ENCODE measurements around the gene PGM2L1.
A peak's percentile ranks its signal among the peaks of the same experiment; 100 is the strongest.
"Not testable (repeated sequence)": the region's sequence is repeated elsewhere in the genome, so short reads cannot be mapped to it uniquely, and the experiment has no call there.

PGM2L1 gene

DNA sequence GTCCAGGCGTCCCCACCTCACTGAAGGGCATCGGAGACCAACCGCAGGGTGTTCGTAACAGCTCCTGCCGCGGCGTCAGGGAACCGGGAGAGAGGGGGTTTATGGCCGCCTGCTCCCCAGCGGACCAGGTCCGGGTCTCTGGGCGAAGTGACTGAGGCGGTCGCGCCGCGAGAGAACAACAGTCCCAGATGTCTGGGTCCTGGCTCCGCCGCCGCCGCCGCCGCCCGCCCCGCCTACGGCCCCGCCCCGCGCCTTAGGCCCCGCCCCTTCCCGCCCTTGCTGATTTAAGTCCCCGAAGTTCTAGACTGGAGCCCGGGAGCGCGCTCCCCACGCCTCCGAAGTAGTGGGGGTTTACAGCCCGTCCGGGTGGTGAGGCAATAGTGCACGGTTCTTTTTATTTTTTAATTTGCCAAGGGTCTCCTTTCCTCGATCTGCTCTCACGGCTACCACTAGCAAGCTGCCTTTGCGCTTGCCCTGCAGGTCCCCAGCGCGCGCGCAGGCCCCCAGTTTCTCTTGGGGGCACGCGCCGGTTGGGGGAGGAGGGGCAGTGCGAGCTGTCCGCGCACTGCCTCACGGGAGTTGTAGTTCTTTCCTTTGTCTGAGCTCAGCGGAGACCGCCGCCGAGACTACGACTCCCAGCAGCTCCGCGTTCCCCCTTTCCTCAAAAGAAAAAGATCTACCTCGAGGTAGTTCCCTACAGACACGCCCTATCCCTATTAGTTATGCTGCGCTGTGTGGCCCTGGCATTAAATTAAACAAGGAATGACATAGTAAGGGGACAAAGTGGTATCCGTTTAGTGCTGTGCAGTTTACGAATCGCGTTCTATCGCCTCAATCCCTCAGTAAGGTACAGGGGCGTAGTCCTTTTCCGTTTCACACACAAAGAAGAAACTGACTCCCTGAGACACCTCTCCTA, at the start of gene PGM2L1:
Gene PGM2L1 (minus strand): TSS at position 190 of the 916 bp plus-strand sequence. CDS start 272 bp downstream, outside the sequence.
- peak; percentile 96 for DNase-seq

DNA sequence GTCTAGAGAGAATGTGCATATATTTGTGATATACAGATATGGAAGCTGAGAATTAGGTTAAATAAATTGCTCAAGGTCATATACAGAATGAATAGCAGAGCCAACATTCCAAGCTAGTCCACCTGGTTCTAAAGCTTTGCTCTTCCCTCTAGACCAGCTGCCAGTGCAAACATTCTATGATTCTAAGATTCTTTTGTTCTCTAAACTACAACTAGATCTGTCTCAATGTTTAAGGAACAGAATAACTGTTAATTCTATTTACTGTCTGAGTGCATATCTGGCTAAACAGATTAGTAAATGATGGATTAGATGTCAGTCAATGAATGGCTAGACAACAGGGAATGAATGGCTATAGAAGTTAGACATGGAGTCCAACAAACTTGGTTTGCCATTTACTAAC, 49.5 kb upstream of the PGM2L1 start:
- DNase-seq: no peak

DNA sequence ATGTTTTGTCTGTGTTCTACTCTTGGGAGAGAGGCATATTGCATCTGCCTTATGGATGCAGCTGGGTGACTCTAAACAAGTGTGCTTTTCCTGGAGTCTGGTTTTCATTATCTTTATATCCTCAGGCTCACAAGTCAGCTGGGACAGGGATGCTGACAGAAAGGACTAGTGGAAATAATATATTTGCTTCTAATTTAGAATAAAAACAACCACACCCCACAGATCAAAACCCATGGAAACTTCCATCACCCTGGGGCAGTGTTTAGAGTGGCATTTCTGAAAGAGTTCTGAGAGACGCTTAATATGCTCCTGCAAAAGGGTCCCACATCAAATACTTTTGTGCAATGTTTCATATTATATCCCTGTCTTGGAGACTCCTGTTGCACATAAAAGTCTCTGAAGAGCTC, 48.3 kb upstream of the PGM2L1 start:
- DNase-seq: no peak

DNA sequence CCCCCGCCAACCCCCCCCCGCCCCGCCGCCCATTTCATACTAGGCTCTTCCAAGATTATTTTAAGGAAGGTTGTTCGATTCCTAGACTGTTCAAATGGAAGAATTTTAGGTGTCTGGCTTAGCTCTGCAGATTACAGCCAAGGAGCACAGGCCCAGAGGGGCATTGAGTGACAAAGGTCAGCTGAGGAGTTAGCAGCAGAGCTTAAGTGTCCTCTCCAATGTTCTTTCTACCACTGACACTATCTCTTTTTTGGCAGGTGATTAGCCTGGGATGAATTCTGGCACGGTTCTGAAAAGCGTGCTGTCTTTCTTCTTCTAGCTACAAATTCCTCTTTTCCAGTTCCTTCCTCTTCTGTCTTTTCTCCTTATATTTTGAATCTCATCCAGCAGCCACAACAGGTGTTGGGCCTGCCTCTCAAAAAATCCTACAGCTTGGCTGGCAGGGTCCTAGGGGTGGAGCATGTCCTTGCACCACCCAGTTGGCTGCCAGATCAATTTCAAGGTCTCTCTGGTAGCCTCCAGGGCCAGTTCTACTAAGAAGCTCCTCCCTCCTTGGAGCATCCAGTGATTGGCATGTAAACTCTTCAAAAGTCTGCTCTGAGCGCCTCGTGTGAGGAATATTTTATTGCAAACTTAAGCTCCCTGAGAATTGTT, 46.1 kb upstream of the PGM2L1 start:
- DNase-seq: no peak

DNA sequence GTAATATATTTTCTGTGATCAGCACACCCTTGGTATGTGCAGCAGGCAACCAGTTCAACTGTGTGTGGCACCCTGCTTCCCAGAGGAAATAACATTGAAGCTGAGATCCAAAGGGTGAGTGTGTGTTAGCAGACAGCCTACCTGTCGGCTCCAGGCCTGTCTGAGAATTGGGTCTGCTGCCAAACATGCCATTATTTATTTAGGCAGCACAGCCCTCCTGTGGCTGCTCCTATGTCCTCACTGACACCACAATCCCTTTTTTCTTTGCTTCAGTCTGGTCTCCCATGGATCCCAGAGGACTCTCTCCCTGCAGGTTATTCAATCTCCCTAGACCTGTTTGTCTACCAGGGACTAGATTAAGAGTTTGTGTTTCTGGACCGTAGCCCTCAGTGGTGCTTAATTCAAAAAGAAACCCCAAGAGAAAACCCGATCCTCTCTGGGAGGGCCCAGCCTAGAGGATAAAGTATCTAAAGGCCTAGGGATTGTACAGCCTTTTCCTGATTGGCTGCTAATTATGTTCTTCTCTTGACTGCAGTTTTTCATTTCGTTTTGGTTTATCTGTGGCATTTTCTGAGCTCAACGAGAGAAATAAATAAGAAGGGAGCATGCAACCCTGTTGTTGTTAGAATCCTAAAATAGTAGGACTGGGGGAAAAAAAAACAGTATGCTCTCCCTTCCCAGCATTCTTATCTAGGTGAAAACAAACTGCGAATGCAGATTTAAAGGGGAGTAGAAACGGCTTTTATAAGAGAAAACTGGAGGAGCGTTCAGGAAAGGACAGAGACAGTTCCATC, 45.0 kb upstream of the PGM2L1 start:
- peak; percentile 47 for DNase-seq

DNA sequence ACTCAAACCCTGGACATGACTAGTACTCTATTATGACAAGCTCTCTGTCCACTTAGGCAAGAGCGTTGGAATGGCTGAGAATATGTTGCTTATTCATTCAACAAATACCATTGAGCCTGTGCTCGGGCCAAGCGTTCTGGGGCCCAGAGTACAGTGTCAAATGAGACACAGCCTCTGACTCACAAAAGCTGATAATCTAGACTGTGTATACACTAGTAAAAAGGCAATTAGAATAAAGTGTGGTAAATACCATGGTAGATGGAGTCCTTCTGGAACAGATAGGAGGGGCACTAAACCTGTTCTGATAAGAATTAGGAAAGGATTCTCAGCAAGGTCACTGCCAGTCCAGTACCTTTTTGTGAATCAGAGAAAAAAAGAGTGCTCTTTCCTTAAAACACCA, 44.4 kb upstream of the PGM2L1 start:
- no peak for DNase-seq

DNA sequence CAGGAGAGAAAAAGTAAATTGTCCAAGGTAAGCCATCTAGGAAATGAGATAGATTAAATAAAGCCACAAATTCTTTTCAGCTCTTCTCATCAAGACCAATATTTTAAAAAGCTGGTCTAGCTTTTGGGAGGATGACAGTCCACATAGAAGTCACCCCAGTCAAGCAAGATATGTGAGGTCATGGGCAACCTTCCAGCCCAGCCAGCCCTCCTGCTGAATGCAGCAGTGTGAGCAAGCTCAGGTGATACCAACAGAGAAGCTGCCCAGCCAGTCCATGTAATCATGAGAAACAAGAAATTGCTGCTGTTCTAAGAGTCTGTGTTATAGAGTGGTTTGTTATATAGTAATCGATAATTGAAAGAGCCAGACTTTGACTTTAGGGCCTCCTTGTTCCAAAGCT, 40.4 kb upstream of the PGM2L1 start:
- DNase-seq: no peak

DNA sequence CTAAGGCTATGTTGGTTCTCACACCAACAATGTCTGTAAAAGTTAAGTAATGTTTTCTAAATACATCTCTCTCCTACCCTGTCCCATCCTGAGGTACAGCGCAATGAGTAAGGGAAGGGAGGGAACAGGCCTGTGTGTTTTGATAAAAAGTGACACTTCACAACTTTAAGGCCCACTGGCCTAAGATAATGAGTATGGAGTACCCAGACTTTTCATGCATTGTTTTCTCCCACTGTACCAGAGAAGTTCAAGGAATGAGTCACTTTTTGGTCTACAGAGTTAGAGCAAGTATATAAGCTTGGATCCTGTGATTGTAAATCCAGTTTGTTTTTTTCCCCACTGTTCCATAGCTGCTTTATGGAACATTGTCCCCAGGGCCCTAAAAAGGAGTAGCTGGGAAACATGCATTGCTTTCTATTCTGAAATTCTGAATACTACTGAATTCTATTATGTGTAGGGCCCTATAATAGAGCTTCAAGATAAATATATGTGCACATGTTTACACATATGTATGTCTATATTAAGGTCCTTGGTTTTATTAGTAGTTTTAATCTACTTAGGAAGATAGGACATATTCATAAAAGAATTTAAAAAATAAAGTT, 39.3 kb upstream of the PGM2L1 start:
- no peak for DNase-seq

DNA sequence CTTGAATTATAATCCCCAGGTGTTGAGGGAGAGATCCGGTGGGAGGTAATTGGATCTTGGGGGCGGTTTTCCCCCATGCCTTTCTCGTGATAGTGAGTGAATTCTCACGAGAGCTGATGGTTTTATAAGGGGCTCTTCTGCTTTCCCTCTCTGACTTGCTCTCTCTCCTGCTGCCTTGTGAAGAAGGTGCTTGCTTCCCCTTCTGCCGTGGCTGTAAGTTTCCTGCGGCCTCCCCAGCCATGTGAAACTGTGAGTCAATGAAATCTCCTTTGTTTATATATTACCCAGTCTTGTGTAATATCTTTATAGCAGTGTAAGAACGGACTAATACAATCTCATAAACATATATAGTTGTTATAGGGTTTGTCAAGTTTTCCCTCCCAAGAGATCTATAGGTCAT, 36.3 kb upstream of the PGM2L1 start:
- no peak for DNase-seq

DNA sequence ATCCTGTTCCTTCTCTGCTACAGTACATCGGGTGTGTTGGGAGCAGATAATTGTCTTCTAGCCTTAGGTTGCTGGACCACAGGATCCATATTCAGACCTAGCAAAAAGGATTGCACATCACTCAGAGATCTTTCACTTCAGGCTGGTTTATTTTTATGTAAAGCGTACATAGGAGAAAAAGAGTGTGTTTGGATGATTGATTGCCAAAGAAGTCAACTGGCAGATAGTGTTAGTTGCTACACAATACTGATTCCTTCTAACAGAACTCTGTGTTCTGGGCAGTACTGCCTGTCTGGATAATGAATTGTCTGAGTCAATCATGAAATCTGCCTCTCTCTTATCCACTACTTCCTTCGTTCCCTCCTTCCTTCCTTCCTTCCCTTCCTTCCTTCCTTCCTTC, 31.0 kb upstream of the PGM2L1 start:
- DNase-seq: no peak

DNA sequence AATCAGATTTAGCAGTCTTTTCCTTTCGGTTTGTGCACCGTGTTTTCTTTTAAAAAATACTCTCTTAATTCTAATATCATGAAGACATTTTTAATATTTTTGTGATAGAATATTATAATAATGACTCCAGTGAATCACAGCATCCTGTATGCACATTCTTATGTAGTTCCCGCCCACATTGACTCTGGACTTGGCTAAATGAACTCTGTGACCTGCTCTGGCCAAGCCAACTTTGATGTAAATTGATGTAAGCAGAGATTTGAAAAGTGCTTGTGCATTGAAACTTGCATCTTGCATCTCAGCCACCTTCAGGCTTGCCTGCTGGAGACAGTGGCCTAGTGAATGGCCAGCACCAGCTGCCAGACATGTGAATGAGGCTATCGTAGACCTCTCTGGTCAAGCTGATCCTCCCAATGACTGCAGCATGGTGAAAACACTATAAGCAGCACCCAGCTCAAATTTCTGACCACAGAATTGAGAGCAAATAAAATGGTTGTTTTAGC, 29.2 kb upstream of the PGM2L1 start:
- no peak for DNase-seq

DNA sequence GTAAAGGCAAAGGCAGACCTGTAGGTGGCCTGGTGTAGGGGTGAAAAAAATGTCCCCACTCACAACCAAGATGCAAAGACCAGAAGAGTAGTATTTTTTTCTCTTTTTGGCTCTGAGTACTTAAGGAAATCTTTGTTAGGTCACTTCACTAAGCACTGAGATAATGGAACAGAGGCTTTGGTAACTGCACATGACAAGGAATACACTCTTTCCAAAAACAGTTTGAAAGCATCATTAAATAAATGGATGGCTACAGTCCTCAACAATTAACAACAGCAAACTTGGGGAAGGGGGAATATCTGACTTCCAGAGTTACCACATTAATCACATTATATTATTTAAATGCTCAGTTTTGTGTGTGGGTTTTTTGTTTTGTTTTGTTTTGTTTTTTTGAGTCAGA, 26.9 kb upstream of the PGM2L1 start:
- no peak for DNase-seq

DNA sequence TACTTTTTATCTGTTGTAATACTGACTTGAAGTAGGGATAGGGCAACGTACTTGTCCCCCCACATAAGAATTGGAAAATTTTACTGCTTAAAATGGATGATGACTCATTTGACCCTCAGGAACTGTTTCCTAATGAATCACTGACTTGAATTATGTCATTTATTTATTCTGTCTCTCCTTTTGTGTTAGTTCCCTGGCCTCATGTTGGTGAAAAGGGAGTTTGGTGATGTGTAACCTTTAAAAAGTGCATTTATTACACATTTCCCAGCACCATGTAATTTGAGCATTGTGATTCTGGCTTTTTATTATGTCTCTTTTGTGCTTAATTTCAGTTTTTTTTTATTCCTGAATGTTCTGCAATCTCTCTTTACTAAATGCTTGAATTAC, 20.3 kb upstream of the PGM2L1 start:
- no peak for DNase-seq

DNA sequence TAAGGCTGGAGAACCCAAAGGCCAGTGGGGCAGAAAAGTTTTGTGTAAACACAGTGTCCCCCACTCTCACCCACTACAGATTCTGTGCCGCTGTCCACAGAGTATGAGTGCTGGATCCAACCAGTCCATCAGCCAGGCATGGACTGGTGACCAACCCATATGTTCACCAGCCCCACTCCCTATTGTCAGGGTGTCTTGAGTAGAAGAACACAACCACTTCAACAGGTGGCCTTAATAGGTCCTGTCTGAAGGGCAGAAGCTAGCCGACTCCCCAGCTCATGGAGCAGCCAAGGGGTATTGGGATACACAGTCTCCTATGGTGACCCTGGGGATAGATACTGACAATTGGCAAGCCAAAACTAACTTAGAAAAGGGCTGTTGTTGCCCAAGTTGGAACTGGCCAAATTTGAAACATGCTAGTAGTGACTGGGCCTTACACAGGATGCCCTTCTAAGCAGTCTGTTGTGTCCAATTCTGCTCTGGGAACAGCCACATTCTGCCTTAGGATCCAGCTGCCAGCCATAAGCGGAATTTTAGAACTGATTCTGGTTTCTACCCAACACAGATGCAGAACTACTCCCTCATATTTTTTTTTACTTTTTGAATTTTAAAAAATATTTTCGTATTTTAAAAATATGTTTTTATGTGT, 19.8 kb upstream of the PGM2L1 start:
- no peak for DNase-seq

DNA sequence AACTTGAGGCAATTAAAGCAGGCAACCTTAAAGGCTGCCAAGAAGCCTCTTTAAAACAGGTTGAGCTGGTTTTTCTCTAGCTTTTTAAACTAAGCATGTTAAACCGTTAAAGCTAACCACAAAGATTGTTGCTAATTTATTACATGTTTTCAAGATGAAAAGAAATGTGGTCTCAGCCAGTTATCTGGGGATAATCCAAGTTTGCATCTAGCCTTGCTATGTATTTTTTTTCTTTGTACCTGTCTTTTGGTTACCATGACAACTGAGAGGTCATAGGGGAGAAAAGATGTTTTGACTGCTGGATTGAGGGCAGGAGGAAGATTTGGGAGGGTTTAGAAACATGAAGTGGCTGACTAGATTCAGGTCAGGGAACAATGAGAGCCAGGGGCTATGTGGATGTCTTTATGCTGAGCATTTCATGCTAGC, 19.2 kb upstream of the PGM2L1 start:
- DNase-seq: no peak

DNA sequence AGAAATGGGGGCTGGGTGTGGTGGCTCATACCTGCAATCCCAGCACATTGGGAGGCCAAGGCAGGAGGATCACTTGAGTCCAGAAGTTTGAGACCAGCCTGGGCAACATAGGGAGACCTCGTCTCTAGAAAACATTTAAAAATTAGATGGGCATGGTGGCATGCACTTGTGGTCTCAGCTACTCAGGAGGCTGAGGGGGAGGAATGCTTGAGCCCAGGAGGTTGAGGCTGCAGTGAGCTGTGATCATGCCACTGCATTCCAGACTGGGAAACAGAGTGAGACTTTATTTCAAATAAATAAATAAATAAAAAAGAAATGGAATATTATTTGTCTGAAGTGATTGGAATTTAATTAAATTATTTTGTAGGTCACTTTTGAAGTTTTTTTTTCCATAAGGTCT, 18.7 kb upstream of the PGM2L1 start:
- not testable (repeated sequence) for DNase-seq

DNA sequence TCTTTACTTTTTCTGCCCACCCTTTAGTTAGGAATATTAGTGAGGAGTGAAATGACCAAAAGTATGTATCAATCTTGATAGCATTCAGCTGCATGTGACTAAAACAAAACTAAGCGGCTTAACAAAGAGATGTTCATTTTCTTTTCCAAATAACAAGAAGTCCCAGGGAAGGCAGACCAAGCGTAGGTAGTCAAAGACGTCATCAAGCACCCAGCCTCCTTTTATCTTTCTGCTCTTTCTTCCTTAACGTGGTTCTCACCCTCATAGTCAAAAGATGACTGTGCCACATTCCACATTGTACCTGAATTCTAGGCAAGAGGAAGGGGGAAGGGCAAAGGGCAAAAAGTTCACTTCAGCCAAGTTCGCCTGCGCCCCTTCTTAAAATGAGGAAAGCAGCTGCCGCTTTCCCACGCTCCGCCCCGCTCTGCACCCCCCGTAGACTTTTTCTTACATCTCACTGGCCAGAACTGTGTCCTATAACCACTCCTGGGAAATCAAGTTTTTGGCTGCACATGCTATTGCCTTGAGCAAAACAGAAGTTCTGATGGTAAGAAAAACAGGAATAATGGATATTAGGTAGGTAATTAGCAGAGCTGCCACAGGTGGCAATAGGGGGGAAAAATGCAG, 14.6 kb upstream of the PGM2L1 start:
- no peak for DNase-seq

DNA sequence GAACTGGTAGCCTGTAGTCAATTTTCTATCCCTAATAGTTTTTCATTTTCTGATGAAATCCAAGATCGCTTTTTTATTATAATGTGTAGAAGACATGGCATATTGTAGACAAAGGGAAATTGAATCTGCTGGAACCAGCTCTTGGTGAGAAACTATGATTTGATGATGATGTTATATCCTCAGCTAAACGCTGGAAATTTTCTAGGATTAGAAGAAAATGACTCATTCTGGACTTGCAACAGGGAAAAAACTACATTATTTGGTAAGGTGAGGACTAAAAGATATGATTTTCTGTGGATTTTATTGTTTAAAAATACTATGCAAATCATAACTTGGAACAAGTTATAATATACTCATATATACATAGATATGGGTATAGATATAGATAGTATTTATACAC, 14.1 kb upstream of the PGM2L1 start:
- no peak for DNase-seq

DNA sequence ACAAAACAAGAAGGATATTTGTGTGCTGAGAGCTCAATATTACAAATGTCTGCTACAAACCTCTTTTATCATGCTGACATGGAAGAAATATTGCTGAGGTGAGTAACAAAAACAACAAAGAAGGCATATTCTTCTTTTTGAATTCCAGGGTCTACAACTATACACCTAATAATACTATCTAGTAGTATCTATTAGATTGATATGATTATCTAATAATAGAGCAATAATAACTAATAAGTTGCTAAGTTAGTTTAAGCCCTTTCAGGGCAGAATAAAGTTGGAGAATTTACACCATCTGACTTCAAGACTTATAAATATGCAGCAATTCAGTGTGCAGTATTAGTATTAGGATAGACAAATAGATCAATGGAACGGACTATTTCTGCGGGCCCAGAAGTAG, 11.4 kb upstream of the PGM2L1 start:
- no peak for DNase-seq

DNA sequence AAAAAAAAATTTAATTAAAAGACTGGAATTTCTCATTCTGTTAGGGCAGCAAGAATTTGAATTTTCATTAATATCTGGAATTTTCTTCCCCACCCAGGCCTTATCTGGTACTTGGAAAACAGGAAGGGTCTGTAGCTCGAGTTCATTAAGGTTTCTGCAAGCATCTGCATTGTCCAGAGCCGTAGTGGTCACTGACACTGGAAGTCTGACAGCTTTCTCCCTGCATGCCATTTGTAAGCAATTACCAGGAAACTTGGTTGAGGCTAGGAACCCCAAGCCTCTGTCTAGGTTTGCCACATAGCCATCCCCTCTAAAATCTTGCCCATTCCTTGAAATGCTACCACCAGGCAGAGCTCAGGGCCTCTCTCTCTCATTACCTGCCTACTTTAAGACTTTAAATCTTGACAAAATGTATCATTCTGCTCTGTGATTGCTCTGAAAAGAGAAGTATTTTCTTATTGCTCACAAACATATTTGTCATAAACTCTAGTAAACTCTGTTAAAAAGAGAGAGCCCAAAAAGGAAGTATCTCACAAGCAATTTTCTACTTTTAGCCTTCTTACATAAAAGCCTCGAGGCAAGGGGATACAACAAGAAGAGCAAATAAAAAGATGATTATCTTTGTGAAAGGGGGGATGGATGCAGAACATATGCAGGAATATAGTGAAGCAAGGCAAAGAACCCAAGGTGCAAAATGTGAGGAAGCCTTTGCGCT, 5.5 kb upstream of the PGM2L1 start:
- DNase-seq: no peak

DNA sequence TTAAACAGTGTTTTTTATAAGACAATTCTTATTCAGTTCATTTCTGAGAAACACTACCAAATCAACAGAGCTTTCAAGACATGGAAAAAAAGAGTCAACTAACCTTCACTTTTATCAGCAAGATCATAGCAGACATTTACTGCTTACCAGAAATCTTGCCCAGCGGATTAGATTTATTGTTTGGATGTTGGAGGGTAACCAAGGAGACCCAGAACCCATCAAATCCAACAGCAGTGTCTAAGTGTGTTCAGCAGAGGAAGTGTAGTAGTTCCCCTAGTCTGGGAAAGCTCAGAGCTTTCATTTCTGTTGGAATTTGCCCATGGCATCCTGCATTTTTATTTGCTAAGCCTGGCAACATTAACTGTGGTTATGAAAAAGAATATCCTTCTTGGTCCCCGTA, 2.4 kb upstream of the PGM2L1 start:
- no peak for DNase-seq
